Measurements from ENCODE around the gene TRIM71. TPM values are rescaled to one million over a fixed set of nuclear protein-coding genes. Genes with fewer than 3 reads are reported as not detected.

Gene TRIM71
- total RNA-seq, 1 donor from 2014 or later, result 17.2 TPM

DNA sequence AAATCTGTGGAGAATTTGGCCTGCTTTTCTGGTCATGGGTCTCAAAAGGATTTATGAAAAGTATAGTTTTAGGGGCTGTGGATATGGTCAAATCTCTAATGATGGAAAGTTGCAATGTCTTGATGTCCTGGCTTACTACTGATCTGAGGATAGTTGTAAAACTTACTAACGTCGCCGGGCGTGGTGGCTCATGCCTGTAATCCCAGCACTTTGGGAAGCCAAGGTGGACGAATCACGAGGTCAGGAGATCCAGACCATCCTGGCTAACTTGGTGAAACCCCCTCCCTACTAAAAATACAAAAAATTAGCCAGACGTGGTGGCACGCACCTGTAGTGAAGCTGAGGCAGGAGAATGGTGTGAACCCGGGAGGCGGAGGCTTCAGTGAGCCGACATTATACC, 19.6 kb downstream of the TRIM71 start:
- TF ChIP-seq EZH2 (IDR thresholded peaks at IDR 0.05; ENCODE audit: insufficient read depth, low read length), result no peak
- TF ChIP-seq, protein P1, sequence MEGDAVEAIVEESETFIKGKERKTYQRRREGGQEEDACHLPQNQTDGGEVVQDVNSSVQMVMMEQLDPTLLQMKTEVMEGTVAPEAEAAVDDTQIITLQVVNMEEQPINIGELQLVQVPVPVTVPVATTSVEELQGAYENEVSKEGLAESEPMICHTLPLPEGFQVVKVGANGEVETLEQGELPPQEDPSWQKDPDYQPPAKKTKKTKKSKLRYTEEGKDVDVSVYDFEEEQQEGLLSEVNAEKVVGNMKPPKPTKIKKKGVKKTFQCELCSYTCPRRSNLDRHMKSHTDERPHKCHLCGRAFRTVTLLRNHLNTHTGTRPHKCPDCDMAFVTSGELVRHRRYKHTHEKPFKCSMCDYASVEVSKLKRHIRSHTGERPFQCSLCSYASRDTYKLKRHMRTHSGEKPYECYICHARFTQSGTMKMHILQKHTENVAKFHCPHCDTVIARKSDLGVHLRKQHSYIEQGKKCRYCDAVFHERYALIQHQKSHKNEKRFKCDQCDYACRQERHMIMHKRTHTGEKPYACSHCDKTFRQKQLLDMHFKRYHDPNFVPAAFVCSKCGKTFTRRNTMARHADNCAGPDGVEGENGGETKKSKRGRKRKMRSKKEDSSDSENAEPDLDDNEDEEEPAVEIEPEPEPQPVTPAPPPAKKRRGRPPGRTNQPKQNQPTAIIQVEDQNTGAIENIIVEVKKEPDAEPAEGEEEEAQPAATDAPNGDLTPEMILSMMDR (IDR thresholded peaks at IDR 0.05; ENCODE audit: insufficient read depth, low read depth, low read length), result no peak
- Mint-ChIP-seq H3K27ac (ENCODE audit: unreplicated experiment) (peak overlapping the region; percentile 81), H3K36me3 (ENCODE audit: low read depth, unreplicated experiment) (no peaks in the 10 kb centered on the region), H3K4me1 (ENCODE audit: low read depth, unreplicated experiment) (peaks cover 57% of the 10 kb centered on the region), H3K4me3 (ENCODE audit: unreplicated experiment) (peak overlapping the region; percentile 66), H3K9me3 (ENCODE audit: unreplicated experiment) (no peaks in the 10 kb centered on the region), H3K27me3 (ENCODE audit: low read depth, unreplicated experiment) (no peaks in the 10 kb centered on the region)
- no peak for DNase-seq (ENCODE audit: low read depth)
- Histone ChIP-seq H3K9ac (ENCODE audit: low read length) (no peak overlapping the region), H3K36me3 (ENCODE audit: insufficient read depth, low read length) (no peaks in the 10 kb centered on the region), H3K27ac (ENCODE audit: low read depth, low read length) (no peak overlapping the region), H3K27me3 (ENCODE audit: insufficient read depth, low read length) (peaks cover 26% of the 10 kb centered on the region), H3K9me3 (ENCODE audit: insufficient read depth, low read depth, low read length) (no peaks in the 10 kb centered on the region), H3K4me3 (ENCODE audit: insufficient read depth, low read depth, low read length) (no peak overlapping the region), H2AFZ (ENCODE audit: low read depth, low read length) (no peak overlapping the region), H3K4me2 (ENCODE audit: low read length) (no peak overlapping the region), H4K20me1 (ENCODE audit: insufficient read depth, low read length) (no peaks in the 10 kb centered on the region), H3K79me2 (ENCODE audit: insufficient read depth, low read length) (no peaks in the 10 kb centered on the region), H3K4me1 (ENCODE audit: insufficient read depth, low read length) (no peaks in the 10 kb centered on the region)
- no peak for FAIRE-seq

DNA sequence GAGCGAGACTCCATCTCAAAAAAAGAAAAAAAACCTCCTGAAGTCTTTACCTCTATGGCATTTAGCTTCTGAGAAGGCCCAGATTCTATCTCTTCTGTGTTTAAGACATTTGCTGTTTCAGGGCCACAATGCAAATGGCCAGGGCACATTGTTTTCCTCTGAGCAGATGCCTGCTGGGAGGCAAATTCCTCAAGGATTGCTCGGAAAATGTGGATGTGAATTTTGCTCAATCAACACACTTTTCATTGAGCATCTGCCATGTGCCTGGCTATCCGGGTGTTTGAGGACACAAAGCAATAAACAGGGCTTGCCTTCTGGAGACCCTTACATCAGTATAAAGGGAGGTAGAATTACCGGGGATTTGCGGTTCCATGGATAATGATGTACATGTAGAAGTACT, 20.0 kb downstream of the TRIM71 start:
- H3K27ac Mint-ChIP-seq (ENCODE audit: unreplicated experiment), result peak overlapping the region; percentile 81
- H3K4me3 ChIP-seq (ENCODE audit: insufficient read depth, low read depth, low read length), result no peak overlapping the region
- H3K36me3 ChIP-seq (ENCODE audit: insufficient read depth, low read length), result no peaks in the 10 kb centered on the region
- no peaks in the 10 kb centered on the region for H3K9me3 Mint-ChIP-seq (ENCODE audit: unreplicated experiment)
- H3K27me3 Mint-ChIP-seq (ENCODE audit: low read depth, unreplicated experiment), result no peaks in the 10 kb centered on the region
- no peak overlapping the region for H2AFZ ChIP-seq (ENCODE audit: low read depth, low read length)
- FAIRE-seq, result no peak
- no peak overlapping the region for H3K4me2 ChIP-seq (ENCODE audit: low read length)
- H3K4me1 Mint-ChIP-seq (ENCODE audit: low read depth, unreplicated experiment), result peaks cover 61% of the 10 kb centered on the region
- no peak for DNase-seq (ENCODE audit: low read depth)
- H3K27ac ChIP-seq (ENCODE audit: low read depth, low read length), result no peak overlapping the region
- H3K36me3 Mint-ChIP-seq (ENCODE audit: low read depth, unreplicated experiment), result no peaks in the 10 kb centered on the region
- TF ChIP-seq EZH2 (IDR thresholded peaks at IDR 0.05; ENCODE audit: insufficient read depth, low read length), result no peak
- TF ChIP-seq, protein P1 (IDR thresholded peaks at IDR 0.05; ENCODE audit: insufficient read depth, low read depth, low read length), result no peak
- peak overlapping the region; percentile 66 for H3K4me3 Mint-ChIP-seq (ENCODE audit: unreplicated experiment)
- no peaks in the 10 kb centered on the region for H4K20me1 ChIP-seq (ENCODE audit: insufficient read depth, low read length)
- no peaks in the 10 kb centered on the region for H3K79me2 ChIP-seq (ENCODE audit: insufficient read depth, low read length)
- no peaks in the 10 kb centered on the region for H3K4me1 ChIP-seq (ENCODE audit: insufficient read depth, low read length)
- no peaks in the 10 kb centered on the region for H3K9me3 ChIP-seq (ENCODE audit: insufficient read depth, low read depth, low read length)
- peaks cover 26% of the 10 kb centered on the region for H3K27me3 ChIP-seq (ENCODE audit: insufficient read depth, low read length)
- H3K9ac ChIP-seq (ENCODE audit: low read length), result no peak overlapping the region

DNA sequence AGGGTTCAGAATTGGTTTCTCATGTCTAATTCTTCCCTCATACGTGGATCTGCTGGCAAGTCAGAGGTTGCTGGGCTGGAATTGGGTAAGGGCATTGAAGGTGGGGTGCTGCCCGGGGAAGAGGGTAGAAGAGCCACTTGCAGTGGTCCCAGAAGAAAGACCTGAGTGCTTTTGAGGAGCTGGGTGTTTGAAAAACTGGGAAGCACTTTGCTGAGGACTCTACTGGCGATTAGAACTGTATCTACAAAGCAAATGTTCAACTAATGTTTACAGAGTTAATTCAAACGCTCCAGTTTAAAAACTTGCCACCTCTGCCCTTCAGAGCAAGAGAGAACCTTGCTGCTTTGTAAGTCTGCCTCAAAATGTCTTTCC, 21.9 kb downstream of the TRIM71 start:
- no peak for TF ChIP-seq EZH2 (IDR thresholded peaks at IDR 0.05; ENCODE audit: insufficient read depth, low read length)
- TF ChIP-seq, protein P1 (IDR thresholded peaks at IDR 0.05; ENCODE audit: insufficient read depth, low read depth, low read length), result no peak

More for the DNA sequence above, 21.9 kb downstream of the TRIM71 start:
- Histone ChIP-seq H3K27ac (ENCODE audit: low read depth, low read length) (no peak overlapping the region), H3K4me2 (ENCODE audit: low read length) (no peak overlapping the region), H3K4me3 (ENCODE audit: insufficient read depth, low read depth, low read length) (no peak overlapping the region), H3K27me3 (ENCODE audit: insufficient read depth, low read length) (peaks cover 17% of the 10 kb centered on the region), H3K4me1 (ENCODE audit: insufficient read depth, low read length) (no peaks in the 10 kb centered on the region), H3K36me3 (ENCODE audit: insufficient read depth, low read length) (no peaks in the 10 kb centered on the region), H4K20me1 (ENCODE audit: insufficient read depth, low read length) (no peaks in the 10 kb centered on the region), H3K79me2 (ENCODE audit: insufficient read depth, low read length) (no peaks in the 10 kb centered on the region), H2AFZ (ENCODE audit: low read depth, low read length) (no peak overlapping the region), H3K9ac (ENCODE audit: low read length) (no peak overlapping the region), H3K9me3 (ENCODE audit: insufficient read depth, low read depth, low read length) (no peaks in the 10 kb centered on the region)
- Mint-ChIP-seq H3K36me3 (ENCODE audit: low read depth, unreplicated experiment) (no peaks in the 10 kb centered on the region), H3K4me1 (ENCODE audit: low read depth, unreplicated experiment) (peaks cover 71% of the 10 kb centered on the region), H3K27ac (ENCODE audit: unreplicated experiment) (peak overlapping the region; percentile 80), H3K4me3 (ENCODE audit: unreplicated experiment) (no peak overlapping the region), H3K9me3 (ENCODE audit: unreplicated experiment) (no peaks in the 10 kb centered on the region), H3K27me3 (ENCODE audit: low read depth, unreplicated experiment) (no peaks in the 10 kb centered on the region)
- FAIRE-seq, result no peak
- DNase-seq (ENCODE audit: low read depth), result no peak

Data from astrocyte (in vitro differentiated cells and primary cell).